WTC11 (cell line): ENCODE data around the gene MGAM2. TPM values are rescaled to one million over a fixed set of nuclear protein-coding genes. Genes with fewer than 3 reads are reported as not detected.

Experiments used
- ATAC-seq: fragments of 200-7000 bp; cut with Tn5 transposase; 2 replicates; pipeline ENCODE4 v1.10.0; 2021; ENCODE audit warnings: mild to moderate bottlenecking, moderate library complexity
- CTCF ChIA-PET: fragments of 300-600 bp; sonication (Branson Sonifier 250); formaldehyde crosslinking; loops from one replicate; lab custom pipeline; 2021; ENCODE audit warnings: antibody characterized with exemption; lab: Charles Lee
- POLR2A ChIA-PET: fragments of 350-600 bp; sonication (Branson Sonifier 250); formaldehyde crosslinking; loops from one replicate; lab custom pipeline; 2021; ENCODE audit warnings: antibody characterized with exemption; lab: Charles Lee
- DNase-seq: peaks from one replicate; pipeline ENCODE4 v3.0.0; 2021; ENCODE audit warnings: low spot score
- H3K27ac Mint-ChIP-seq: 2 replicates; pipeline ENCODE4 v1.8.0; 2021; ENCODE audit warnings: mixed read lengths
- H3K27me3 Mint-ChIP-seq: 2 replicates; pipeline ENCODE4 v1.8.0; 2021; ENCODE audit warnings: low read depth, mild to moderate bottlenecking, moderate library complexity, mixed read lengths
- H3K36me3 Mint-ChIP-seq: 2 replicates; pipeline ENCODE4 v1.8.0; 2021; ENCODE audit warnings: mixed read lengths
- H3K4me1 Mint-ChIP-seq: 2 replicates; pipeline ENCODE4 v1.8.0; 2022; ENCODE audit warnings: mixed read lengths
- H3K4me3 Mint-ChIP-seq: 2 replicates; pipeline ENCODE4 v1.8.0; 2021; ENCODE audit warnings: mild to moderate bottlenecking, moderate library complexity, mixed read lengths
- H3K9me3 Mint-ChIP-seq: 2 replicates; pipeline ENCODE4 v1.8.0; 2021; ENCODE audit warnings: mixed read lengths
- ATF1 ChIP-seq: sonication (generic); formaldehyde crosslinking; IDR thresholded peaks from 2 replicates; pipeline ENCODE4 v1.8.1; 2023; ENCODE audit warnings: mild to moderate bottlenecking, moderate library complexity, missing genetic modification reagents
- ELF4 ChIP-seq: sonication (generic); formaldehyde crosslinking; IDR thresholded peaks from 2 replicates; pipeline ENCODE4 v1.8.1; 2022; ENCODE audit warnings: low read depth, mild to moderate bottlenecking, moderate library complexity, missing genetic modification reagents
- GTF2I ChIP-seq: fragments of 250-450 bp; sonication (Bioruptor Pico); conservative IDR thresholded peaks from 2 replicates; pipeline ENCODE4 v1.4.0; 2021; ENCODE audit warnings: mild to moderate bottlenecking
- IRF2 ChIP-seq: sonication (generic); formaldehyde crosslinking; IDR thresholded peaks from 2 replicates; pipeline ENCODE4 v1.8.0; 2022; ENCODE audit warnings: low read depth, missing genetic modification reagents, borderline replicate concordance
- JUN ChIP-seq: sonication (generic); formaldehyde crosslinking; IDR thresholded peaks from 2 replicates; pipeline ENCODE4 v1.8.0; 2023; ENCODE audit warnings: mild to moderate bottlenecking, missing genetic modification reagents
- MYBL2 ChIP-seq: sonication (generic); formaldehyde crosslinking; IDR thresholded peaks from 2 replicates; pipeline ENCODE4 v1.8.1; 2023; ENCODE audit warnings: mild to moderate bottlenecking, moderate library complexity, missing genetic modification reagents
- PRRX2 ChIP-seq: fragments of 250-450 bp; sonication (Bioruptor Pico); IDR thresholded peaks from 2 replicates; pipeline ENCODE4 v1.8.0; 2021; ENCODE audit warnings: mild to moderate bottlenecking
- SMAD3 ChIP-seq: sonication (generic); formaldehyde crosslinking; IDR thresholded peaks from 2 replicates; pipeline ENCODE4 v1.8.0; 2022; ENCODE audit warnings: missing genetic modification reagents, mild to moderate bottlenecking, borderline replicate concordance
- TEAD4 ChIP-seq: sonication (generic); formaldehyde crosslinking; IDR thresholded peaks from 2 replicates; pipeline ENCODE4 v1.8.0; 2022; ENCODE audit warnings: mild to moderate bottlenecking, missing genetic modification reagents
- ZNF219 ChIP-seq: sonication (generic); formaldehyde crosslinking; IDR thresholded peaks from 2 replicates; pipeline ENCODE4 v1.8.0; 2023; ENCODE audit warnings: missing genetic modification reagents, mild to moderate bottlenecking, borderline replicate concordance
- ZNF423 ChIP-seq: fragments of 250-450 bp; sonication (Bioruptor Pico); IDR thresholded peaks from 2 replicates; pipeline ENCODE4 v2.1.2; 2022; ENCODE audit warnings: mild to moderate bottlenecking, moderate library complexity
- total RNA-seq: library from RNA; stranded (reverse); gene quantifications from 3 replicates; pipeline ENCODE4 v1.2.3, GENCODE V29; 2021
- TF ChIP-seq, protein P1 (sequence below): fragments of 250-450 bp; sonication (Bioruptor Pico); IDR thresholded peaks from 2 replicates; pipeline ENCODE4 v2.1.2; 2022; ENCODE audit warnings: mild to moderate bottlenecking, moderate library complexity
- TF ChIP-seq, protein P2 (sequence below): sonication (generic); formaldehyde crosslinking; IDR thresholded peaks from 2 replicates; pipeline ENCODE4 v1.8.1; 2022; ENCODE audit warnings: mild to moderate bottlenecking, moderate library complexity, missing genetic modification reagents
- TF ChIP-seq, protein P3 (sequence below): sonication (generic); formaldehyde crosslinking; IDR thresholded peaks from 2 replicates; pipeline ENCODE4 v1.8.1; 2023; ENCODE audit warnings: mild to moderate bottlenecking, missing genetic modification reagents, borderline replicate concordance
- TF ChIP-seq, protein P4 (sequence below): sonication (generic); formaldehyde crosslinking; conservative IDR thresholded peaks from 2 replicates; pipeline ENCODE4 v1.8.1; 2022; ENCODE audit warnings: mild to moderate bottlenecking, missing genetic modification reagents
- TF ChIP-seq, protein P5 (sequence below): sonication (generic); formaldehyde crosslinking; conservative IDR thresholded peaks from 2 replicates; pipeline ENCODE4 v1.8.1; 2023; ENCODE audit warnings: mild to moderate bottlenecking, low read depth, missing genetic modification reagents, moderate library complexity
- TF ChIP-seq, protein P6 (sequence below): fragments of 250-450 bp; sonication (Bioruptor Pico); IDR thresholded peaks from 2 replicates; pipeline ENCODE4 v1.9.0; 2021; ENCODE audit warnings: moderate library complexity, mild to moderate bottlenecking, inconsistent platforms, borderline replicate concordance
- TF ChIP-seq, protein P7 (sequence below): sonication (generic); formaldehyde crosslinking; IDR thresholded peaks from 2 replicates; pipeline ENCODE4 v1.8.1; 2022; ENCODE audit warnings: mild to moderate bottlenecking, missing genetic modification reagents, moderate library complexity, borderline replicate concordance

The MGAM2 gene
- total RNA-seq, 1 experiment from 2014 or later: not detected

DNA sequence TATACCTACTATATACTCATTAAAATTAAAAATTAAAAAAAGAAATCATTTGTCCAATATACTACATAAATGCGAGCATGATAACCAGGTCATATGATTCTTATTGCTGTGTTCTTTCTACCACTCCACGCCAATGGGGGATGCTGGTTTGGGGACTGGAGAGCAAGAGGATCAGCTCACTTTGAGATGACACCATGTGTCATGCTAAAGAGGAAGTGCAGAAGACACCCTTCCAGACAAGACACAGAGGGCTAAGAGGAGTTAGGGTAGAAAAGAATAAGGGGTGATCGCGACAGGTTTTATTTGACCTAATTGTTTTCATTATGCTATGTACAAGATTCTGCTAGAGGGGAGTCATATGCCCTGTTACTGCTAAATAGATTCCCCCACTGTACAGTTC is 33.8 kb upstream of the MGAM2 start:
- no peaks in the 10 kb centered on the region for H3K27me3 Mint-ChIP-seq
- CTCF ChIA-PET: no interaction called here

DNA sequence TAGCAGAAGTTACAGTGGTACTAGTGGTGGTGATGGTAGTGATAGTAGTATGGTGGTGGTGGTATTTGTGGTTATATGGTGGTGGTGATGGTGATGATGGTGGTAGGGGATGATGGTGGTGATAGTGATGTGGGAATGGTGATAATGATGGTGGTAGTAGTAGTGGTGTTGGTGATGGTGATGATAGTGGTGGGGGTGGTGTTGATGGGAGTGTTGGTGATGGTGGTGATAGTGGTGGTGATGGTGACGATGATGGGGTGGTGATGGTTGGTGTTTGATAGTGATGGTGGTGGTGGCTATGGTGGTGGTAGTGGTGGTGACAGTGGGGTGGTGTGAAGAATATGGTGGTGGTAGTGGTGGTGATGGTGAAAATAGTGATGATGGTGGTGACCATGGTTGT is 27.9 kb upstream of the MGAM2 start:
- TF ChIP-seq, protein P1, sequence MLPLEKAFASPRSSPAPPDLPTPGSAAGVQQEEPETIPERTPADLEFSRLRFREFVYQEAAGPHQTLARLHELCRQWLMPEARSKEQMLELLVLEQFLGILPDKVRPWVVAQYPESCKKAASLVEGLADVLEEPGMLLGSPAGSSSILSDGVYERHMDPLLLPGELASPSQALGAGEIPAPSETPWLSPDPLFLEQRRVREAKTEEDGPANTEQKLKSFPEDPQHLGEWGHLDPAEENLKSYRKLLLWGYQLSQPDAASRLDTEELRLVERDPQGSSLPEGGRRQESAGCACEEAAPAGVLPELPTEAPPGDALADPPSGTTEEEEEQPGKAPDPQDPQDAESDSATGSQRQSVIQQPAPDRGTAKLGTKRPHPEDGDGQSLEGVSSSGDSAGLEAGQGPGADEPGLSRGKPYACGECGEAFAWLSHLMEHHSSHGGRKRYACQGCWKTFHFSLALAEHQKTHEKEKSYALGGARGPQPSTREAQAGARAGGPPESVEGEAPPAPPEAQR (CRISPR knock-in tag): no peak
- TF ChIP-seq, protein P2, sequence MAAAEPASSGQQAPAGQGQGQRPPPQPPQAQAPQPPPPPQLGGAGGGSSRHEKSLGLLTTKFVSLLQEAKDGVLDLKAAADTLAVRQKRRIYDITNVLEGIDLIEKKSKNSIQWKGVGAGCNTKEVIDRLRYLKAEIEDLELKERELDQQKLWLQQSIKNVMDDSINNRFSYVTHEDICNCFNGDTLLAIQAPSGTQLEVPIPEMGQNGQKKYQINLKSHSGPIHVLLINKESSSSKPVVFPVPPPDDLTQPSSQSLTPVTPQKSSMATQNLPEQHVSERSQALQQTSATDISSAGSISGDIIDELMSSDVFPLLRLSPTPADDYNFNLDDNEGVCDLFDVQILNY: no peak
- TF ChIP-seq, protein P3, sequence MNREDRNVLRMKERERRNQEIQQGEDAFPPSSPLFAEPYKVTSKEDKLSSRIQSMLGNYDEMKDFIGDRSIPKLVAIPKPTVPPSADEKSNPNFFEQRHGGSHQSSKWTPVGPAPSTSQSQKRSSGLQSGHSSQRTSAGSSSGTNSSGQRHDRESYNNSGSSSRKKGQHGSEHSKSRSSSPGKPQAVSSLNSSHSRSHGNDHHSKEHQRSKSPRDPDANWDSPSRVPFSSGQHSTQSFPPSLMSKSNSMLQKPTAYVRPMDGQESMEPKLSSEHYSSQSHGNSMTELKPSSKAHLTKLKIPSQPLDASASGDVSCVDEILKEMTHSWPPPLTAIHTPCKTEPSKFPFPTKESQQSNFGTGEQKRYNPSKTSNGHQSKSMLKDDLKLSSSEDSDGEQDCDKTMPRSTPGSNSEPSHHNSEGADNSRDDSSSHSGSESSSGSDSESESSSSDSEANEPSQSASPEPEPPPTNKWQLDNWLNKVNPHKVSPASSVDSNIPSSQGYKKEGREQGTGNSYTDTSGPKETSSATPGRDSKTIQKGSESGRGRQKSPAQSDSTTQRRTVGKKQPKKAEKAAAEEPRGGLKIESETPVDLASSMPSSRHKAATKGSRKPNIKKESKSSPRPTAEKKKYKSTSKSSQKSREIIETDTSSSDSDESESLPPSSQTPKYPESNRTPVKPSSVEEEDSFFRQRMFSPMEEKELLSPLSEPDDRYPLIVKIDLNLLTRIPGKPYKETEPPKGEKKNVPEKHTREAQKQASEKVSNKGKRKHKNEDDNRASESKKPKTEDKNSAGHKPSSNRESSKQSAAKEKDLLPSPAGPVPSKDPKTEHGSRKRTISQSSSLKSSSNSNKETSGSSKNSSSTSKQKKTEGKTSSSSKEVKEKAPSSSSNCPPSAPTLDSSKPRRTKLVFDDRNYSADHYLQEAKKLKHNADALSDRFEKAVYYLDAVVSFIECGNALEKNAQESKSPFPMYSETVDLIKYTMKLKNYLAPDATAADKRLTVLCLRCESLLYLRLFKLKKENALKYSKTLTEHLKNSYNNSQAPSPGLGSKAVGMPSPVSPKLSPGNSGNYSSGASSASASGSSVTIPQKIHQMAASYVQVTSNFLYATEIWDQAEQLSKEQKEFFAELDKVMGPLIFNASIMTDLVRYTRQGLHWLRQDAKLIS (CRISPR knock-in tag): no peak
- TF ChIP-seq, protein P4, sequence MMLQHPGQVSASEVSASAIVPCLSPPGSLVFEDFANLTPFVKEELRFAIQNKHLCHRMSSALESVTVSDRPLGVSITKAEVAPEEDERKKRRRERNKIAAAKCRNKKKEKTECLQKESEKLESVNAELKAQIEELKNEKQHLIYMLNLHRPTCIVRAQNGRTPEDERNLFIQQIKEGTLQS (CRISPR knock-in tag): no peak
- TF ChIP-seq SMAD3 (no peak), PRRX2 (no peak), ELF4 (CRISPR knock-in tag) (no peak), TEAD4 (CRISPR knock-in tag) (no peak), GTF2I (no peak)
- TF ChIP-seq, protein P5, sequence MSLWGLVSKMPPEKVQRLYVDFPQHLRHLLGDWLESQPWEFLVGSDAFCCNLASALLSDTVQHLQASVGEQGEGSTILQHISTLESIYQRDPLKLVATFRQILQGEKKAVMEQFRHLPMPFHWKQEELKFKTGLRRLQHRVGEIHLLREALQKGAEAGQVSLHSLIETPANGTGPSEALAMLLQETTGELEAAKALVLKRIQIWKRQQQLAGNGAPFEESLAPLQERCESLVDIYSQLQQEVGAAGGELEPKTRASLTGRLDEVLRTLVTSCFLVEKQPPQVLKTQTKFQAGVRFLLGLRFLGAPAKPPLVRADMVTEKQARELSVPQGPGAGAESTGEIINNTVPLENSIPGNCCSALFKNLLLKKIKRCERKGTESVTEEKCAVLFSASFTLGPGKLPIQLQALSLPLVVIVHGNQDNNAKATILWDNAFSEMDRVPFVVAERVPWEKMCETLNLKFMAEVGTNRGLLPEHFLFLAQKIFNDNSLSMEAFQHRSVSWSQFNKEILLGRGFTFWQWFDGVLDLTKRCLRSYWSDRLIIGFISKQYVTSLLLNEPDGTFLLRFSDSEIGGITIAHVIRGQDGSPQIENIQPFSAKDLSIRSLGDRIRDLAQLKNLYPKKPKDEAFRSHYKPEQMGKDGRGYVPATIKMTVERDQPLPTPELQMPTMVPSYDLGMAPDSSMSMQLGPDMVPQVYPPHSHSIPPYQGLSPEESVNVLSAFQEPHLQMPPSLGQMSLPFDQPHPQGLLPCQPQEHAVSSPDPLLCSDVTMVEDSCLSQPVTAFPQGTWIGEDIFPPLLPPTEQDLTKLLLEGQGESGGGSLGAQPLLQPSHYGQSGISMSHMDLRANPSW (CRISPR knock-in tag): no peak
- TF ChIP-seq, protein P6, sequence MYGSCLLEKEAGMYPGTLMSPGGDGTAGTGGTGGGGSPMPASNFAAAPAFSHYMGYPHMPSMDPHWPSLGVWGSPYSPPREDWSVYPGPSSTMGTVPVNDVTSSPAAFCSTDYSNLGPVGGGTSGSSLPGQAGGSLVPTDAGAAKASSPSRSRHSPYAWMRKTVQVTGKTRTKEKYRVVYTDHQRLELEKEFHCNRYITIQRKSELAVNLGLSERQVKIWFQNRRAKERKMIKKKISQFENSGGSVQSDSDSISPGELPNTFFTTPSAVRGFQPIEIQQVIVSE: no peak
- Mint-ChIP-seq H3K4me3 (no peak overlapping the region), H3K9me3 (no peaks in the 10 kb centered on the region), H3K27me3 (no peaks in the 10 kb centered on the region; the same call in 1 of the 2 replicates), H3K36me3 (no peaks in the 10 kb centered on the region), H3K4me1 (no peaks in the 10 kb centered on the region), H3K27ac (no peak overlapping the region)
- CTCF ChIA-PET: interaction anchor here (1.0 kb wide), 1 partner anchor 107 kb away, joined by 3 read pairs; no protein-coding TSS in a partner anchor
- ATAC-seq: no peak
- POLR2A ChIA-PET: no interaction called here
- no peak for DNase-seq

More for the DNA sequence above, 33.8 kb upstream of the MGAM2 start:
- ATAC-seq: no peak
- DNase-seq: no peak
- no peaks in the 10 kb centered on the region for H3K9me3 Mint-ChIP-seq
- POLR2A ChIA-PET: no interaction called here
- TF ChIP-seq MYBL2 (CRISPR knock-in tag) (no peak), ZNF423 (CRISPR knock-in tag) (no peak), ATF1 (no peak), IRF2 (CRISPR knock-in tag) (no peak), JUN (CRISPR knock-in tag) (no peak), ZNF219 (CRISPR knock-in tag) (no peak)
- TF ChIP-seq, protein P7, sequence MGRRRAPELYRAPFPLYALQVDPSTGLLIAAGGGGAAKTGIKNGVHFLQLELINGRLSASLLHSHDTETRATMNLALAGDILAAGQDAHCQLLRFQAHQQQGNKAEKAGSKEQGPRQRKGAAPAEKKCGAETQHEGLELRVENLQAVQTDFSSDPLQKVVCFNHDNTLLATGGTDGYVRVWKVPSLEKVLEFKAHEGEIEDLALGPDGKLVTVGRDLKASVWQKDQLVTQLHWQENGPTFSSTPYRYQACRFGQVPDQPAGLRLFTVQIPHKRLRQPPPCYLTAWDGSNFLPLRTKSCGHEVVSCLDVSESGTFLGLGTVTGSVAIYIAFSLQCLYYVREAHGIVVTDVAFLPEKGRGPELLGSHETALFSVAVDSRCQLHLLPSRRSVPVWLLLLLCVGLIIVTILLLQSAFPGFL (CRISPR knock-in tag): no peak
- H3K4me3 Mint-ChIP-seq: no peak overlapping the region
- H3K36me3 Mint-ChIP-seq: no peaks in the 10 kb centered on the region
- no peak overlapping the region for H3K27ac Mint-ChIP-seq
- H3K4me1 Mint-ChIP-seq: no peaks in the 10 kb centered on the region
